GM10266 (cell line): ENCODE results near the gene ZMIZ1.

Source experiments
- DNase-seq: peaks from one replicate; pipeline ENCODE4 v3.0.0; 2012; ENCODE audit errors: extremely low spot score
- TF ChIP-seq, protein P1 (sequence below): IDR thresholded peaks from 2 replicates; pipeline ENCODE4 v1.5.1; 2012; ENCODE audit warnings: mild to moderate bottlenecking, low read depth; ENCODE audit not compliant: control insufficient read depth, insufficient read depth; ENCODE audit errors: missing control alignments

Gene ZMIZ1

DNA sequence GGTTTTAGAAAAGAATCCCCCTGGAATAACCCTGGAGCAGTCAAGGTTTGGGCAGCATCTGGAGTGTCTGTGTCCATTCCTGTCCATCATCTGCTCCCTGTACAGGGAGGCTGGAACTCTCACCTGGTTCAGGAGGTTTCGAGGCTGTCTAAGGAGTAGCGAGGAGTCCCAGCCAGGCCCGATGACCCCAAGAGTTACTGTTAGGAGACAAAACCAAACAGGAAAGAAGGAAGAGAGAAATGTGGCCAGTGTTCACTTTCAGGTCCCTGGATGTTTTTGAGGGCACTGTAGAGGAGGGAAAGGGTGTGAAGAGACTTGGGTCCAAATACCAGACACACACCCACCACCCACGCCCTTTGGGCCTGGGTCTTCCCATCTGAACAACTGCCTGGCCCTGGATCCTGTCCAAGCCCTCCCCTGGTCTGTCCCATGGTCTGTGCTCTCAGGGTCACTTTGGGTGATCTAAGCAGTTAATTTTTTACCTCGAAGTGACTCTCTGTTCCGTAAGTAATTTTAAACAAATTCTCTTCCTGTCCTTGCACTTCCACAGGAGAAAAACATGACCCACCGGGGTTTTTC lies 117.1 kb downstream of the ZMIZ1 start:
- TF ChIP-seq, protein P1, sequence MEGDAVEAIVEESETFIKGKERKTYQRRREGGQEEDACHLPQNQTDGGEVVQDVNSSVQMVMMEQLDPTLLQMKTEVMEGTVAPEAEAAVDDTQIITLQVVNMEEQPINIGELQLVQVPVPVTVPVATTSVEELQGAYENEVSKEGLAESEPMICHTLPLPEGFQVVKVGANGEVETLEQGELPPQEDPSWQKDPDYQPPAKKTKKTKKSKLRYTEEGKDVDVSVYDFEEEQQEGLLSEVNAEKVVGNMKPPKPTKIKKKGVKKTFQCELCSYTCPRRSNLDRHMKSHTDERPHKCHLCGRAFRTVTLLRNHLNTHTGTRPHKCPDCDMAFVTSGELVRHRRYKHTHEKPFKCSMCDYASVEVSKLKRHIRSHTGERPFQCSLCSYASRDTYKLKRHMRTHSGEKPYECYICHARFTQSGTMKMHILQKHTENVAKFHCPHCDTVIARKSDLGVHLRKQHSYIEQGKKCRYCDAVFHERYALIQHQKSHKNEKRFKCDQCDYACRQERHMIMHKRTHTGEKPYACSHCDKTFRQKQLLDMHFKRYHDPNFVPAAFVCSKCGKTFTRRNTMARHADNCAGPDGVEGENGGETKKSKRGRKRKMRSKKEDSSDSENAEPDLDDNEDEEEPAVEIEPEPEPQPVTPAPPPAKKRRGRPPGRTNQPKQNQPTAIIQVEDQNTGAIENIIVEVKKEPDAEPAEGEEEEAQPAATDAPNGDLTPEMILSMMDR = no peak
- DNase-seq = no peak

DNA sequence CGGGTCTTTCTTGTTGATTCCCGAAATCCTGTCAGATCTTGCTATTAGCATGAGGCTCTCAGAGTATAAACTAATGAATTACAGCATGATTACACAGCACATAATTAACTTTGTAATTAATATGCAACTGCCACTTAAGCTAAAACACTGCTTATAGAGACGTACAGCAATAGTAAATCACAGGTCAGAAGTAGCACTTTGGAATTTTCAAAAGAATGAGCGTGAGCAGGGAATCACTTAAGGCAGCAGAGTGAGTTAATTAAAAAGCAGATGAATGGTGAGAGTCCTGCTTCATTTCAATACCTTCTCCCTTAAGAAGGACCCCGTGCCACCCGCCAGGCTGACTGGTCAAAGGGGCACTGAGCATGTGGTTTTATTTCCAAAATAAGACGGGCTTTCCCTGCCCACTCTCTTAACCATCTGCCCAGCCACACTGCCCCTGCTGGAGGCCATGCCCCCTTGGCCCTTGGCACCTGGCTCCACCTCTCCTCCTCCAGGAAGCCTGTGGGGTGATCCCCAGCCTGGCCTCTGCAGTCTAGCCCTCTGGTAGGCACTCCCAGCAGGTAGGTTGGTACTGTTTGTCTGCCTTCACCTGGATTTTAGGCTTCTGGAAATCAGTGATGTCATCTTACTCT lies 117.8 kb downstream of the ZMIZ1 start:
- TF ChIP-seq, protein P1 = no peak
- DNase-seq = no peak

DNA sequence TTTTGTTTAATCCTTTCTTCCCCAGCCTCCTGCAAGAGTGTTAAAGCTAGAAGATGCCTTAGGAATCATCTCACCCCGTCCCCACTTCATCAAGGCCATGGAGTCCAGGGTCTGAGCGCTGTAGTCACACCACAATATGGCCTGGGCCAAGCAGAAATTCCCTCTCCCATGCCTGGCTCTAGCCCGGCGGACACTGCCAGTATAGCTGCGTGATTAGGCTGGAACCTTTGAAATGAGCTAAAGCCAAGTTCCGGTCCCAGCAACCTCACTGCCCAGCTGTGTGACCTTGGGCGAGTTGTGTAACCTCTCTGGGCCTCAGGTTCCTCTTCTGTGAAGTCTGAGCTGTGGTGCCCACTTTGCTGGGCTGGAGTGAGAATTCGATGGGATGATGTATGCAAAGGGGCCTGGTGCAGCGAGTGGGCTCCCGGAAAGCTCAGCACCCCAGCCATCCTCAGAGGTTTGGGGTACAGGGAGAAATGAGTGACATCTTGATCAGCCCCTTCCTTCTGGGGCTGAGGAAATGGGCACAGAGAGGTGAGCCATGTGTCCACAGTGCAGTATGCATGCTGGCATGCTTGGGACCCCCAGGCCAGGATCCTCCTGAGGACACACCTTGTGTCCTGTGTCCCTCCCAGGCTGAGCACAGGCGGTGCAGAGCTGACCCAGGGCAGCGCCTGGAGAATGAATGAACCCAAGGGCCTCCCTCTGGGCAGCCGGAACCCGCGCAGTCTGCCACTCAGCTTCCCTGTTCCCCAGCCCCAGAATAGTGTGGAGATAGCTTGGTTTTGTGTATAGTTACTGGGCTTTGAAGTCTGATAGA lies 118.6 kb downstream of the ZMIZ1 start:
- no peak for DNase-seq
- TF ChIP-seq, protein P1 = no peak

DNA sequence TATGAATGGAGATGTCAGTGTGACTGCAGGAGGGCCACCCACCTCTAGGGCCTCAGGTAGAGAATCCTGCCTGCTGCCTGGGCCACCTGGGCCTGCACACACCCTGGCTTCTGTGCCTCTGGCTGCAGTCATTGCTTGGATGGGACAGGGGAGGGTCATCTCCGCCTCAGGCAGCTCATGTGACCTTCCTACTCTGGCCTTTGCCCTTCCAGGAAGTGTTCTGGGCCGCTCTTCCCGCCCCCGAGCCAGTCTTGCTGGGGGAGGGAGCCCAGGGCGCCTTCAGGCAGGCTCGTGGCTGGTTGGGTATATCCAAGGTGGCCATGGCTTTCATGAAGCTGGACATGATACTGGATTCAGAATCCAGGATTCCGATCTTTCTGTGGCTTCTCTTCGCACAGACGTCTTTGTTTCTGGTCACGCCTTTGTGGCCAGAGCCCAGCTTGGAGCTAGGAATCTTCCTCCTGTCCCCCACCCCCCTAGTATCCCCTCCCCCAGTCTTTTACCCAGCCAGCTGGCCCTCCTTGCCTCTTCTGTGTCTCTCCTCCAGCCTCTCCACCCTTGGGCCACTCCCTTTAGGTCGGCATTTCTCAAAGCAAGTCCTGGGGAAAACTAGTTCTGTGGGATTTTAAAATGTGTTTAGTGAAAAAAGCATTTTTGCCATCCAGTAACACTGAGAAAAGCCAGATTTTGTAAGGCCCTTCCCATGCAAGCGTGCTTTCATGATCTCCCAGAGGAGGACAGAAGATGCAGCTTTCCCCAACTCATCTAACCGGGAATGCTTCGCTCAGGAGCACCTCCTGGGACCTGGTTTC lies 119.6 kb downstream of the ZMIZ1 start:
- DNase-seq = no peak
- TF ChIP-seq, protein P1 = no peak

DNA sequence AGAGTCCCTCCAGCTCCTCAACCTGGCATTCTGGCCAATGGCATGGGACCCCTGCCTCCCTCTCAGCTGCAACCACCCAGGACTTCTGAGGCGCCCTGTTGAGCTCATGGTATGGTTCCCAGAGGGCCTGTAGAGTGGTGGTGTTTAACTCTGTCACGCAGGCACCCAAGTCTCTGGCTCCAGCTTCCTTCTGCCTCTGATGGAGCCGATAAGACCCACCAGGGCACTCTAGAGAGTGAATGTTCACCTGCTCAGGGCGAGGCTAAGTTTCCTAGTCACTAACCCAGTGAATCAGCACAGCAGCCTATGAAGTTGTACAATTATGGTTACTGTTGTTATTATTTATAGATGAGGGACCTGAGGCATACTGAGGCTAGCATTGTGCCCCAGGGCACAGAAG lies 120.4 kb downstream of the ZMIZ1 start:
- no peak for DNase-seq
- TF ChIP-seq, protein P1 = no peak

DNA sequence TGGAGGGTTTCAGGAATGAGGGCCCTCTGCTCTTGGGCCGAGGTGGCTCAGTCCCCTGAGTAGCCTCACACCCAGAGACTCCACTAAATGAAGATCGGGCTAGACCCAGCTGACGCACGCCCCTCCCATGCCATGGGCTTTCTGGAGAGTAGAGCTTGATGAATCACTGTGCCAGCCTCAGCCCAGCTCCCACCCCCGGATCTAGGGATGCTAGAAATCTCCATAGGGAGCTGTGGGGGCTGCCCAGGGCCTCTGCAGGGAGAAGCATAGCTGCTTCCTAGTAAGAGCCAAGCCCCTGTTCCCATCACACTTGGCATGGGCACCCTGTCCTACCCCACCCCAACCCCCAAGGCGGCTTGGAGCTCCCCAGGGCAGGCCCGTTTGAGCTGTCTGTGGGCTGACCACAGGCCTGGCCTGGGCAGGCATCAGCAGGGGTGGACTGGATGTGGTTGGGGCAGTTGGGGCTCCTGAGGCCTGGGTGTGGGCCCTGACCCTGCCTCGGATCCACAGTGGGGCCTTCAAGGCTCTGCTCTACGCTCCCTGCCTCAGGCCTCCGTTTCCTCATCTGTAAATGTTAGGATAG lies 121.2 kb downstream of the ZMIZ1 start:
- TF ChIP-seq, protein P1 = no peak
- DNase-seq = no peak
